ENCODE measurements around the gene KCNIP3.

Gene KCNIP3

GRCh38 chr2:95275151-95275515, 22.0 kb upstream of the KCNIP3 start:
- DNase-seq, result no peak

GRCh38 chr2:95275601-95276243, 21.4 kb upstream of the KCNIP3 start:
- DNase-seq, result no peak

- no peak for DNase-seq
Observed at GRCh38 chr2:95276244-95276887, 20.8 kb upstream of the KCNIP3 start.

GRCh38 chr2:95276888-95277245, 20.3 kb upstream of the KCNIP3 start:
- no peak for DNase-seq

- DNase-seq, result no peak
Observed at GRCh38 chr2:95277246-95277906, 19.8 kb upstream of the KCNIP3 start.

- no peak for DNase-seq
Observed at GRCh38 chr2:95278051-95278471, 19.1 kb upstream of the KCNIP3 start.

- no peak for DNase-seq
Observed at GRCh38 chr2:95278637-95279225, 18.4 kb upstream of the KCNIP3 start.

- DNase-seq, result no peak
Observed at GRCh38 chr2:95279435-95280035, 17.6 kb upstream of the KCNIP3 start.

- no peak for DNase-seq
Observed at GRCh38 chr2:95281071-95281470, 16.1 kb upstream of the KCNIP3 start.

GRCh38 chr2:95281786-95282185, 15.4 kb upstream of the KCNIP3 start:
- DNase-seq, result no peak

GRCh38 chr2:95282458-95282857, 14.7 kb upstream of the KCNIP3 start:
- DNase-seq, result no peak

GRCh38 chr2:95283562-95283961, 13.6 kb upstream of the KCNIP3 start:
- no peak for DNase-seq

GRCh38 chr2:95284886-95285541, 12.1 kb upstream of the KCNIP3 start:
- no peak for DNase-seq

- no peak for DNase-seq
Observed at GRCh38 chr2:95285542-95285932, 11.6 kb upstream of the KCNIP3 start.

GRCh38 chr2:95287336-95287735, 9.8 kb upstream of the KCNIP3 start:
- DNase-seq, result no peak

- no peak for DNase-seq
Observed at GRCh38 chr2:95287806-95288205, 9.3 kb upstream of the KCNIP3 start.

- no peak for DNase-seq
Observed at GRCh38 chr2:95289253-95289652, 7.9 kb upstream of the KCNIP3 start.

- no peak for DNase-seq
Observed at GRCh38 chr2:95291222-95291621, 5.9 kb upstream of the KCNIP3 start.

GRCh38 chr2:95292623-95293260, 4.4 kb upstream of the KCNIP3 start:
- no peak for DNase-seq

GRCh38 chr2:95294579-95295250, 2.4 kb upstream of the KCNIP3 start:
- no peak for DNase-seq

- no peak for DNase-seq
Observed at GRCh38 chr2:95295376-95295775, 1.8 kb upstream of the KCNIP3 start.

- no peak for DNase-seq
Observed at GRCh38 chr2:95296011-95296410, 1.1 kb upstream of the KCNIP3 start.
